Endothelial cell of umbilical vein (primary cell): ENCODE measurements around the gene APOC3. TPM values are rescaled to one million over a fixed set of nuclear protein-coding genes. Genes with fewer than 3 reads are reported as not detected.

Experiments
- BruUV-seq: library from RNA; stranded (reverse); fragments of 400-500 nt; replicated peaks from 2 replicates; lab custom pipeline; 2021; lab: Mats Ljungman, UMichigan
- CTCF ChIA-PET: fragments of 300-600, 350-600 bp; sonication (Branson Sonifier 250); formaldehyde crosslinking; loops from one replicate; lab custom pipeline; 2021; ENCODE audit warnings: antibody characterized with exemption, inconsistent platforms; lab: Charles Lee
- POLR2A ChIA-PET: fragments of 300-600, 350-600 bp; sonication (Branson Sonifier 250); formaldehyde crosslinking; loops from one replicate; lab custom pipeline; 2021; ENCODE audit warnings: antibody characterized with exemption, inconsistent platforms; lab: Charles Lee
- DNase-seq: peaks from one replicate; pipeline ENCODE4 v3.0.0-alpha.2; 2011; ENCODE audit warnings: low read depth, low spot score
- FAIRE-seq: peaks from 2 replicates; lab custom pipeline; 2011; peaks lifted over from hg19 to GRCh38; lab: Jason Lieb, UNC
- H2AFZ ChIP-seq: 2 replicates; pipeline ENCODE4 v1.6.0; 2012; ENCODE audit warnings: low read depth, low read length, control low read depth, inconsistent platforms
- H3K27ac ChIP-seq: 2 replicates; pipeline ENCODE4 v1.5.1; 2011; ENCODE audit warnings: low read depth, mild to moderate bottlenecking, control low read depth, low read length, moderate library complexity; ENCODE audit not compliant: insufficient read depth
- H3K27me3 ChIP-seq, 2 experiments: 2 replicates each; pipeline versions ENCODE4 v1.6.0 to v1.6.1; 2011; ENCODE audit warnings: low read length in 2 of 2, mixed read lengths in 1 of 2; ENCODE audit not compliant: control insufficient read depth in 2 of 2, insufficient read depth in 2 of 2
- H3K36me3 ChIP-seq, 2 experiments: 2 replicates in 1 of 2; 3 replicates in 1 of 2; pipeline ENCODE4 v1.5.1; 2011; ENCODE audit warnings: low read length in 2 of 2, mild to moderate bottlenecking in 1 of 2, moderate library complexity in 1 of 2; ENCODE audit not compliant: control insufficient read depth in 2 of 2, insufficient read depth in 2 of 2; ENCODE audit errors: extremely low read depth in 1 of 2
- H3K4me1 ChIP-seq: 3 replicates; pipeline ENCODE4 v1.5.1; 2011; ENCODE audit warnings: mild to moderate bottlenecking, low read length; ENCODE audit not compliant: control insufficient read depth, insufficient read depth; ENCODE audit errors: extremely low read depth
- H3K4me2 ChIP-seq: 2 replicates; pipeline ENCODE4 v1.6.1; 2011; ENCODE audit warnings: low read length, control low read depth, mixed read lengths; ENCODE audit not compliant: insufficient read depth
- H3K4me3 ChIP-seq, 3 experiments: fragments of 200-600 bp in 1 of 3; sonication (generic), shearing (Covaris generic) in 1 of 3; replicated peaks in 1 of 3; 2 replicates each; pipeline ENCODE4 v1.5.1; 2011 to 2016; ENCODE audit warnings: control low read depth in 3 of 3, low read length in 3 of 3, mild to moderate bottlenecking in 2 of 3, inconsistent platforms in 1 of 3, low read depth in 1 of 3, moderate library complexity in 1 of 3; ENCODE audit not compliant: insufficient read depth in 1 of 3
- H3K79me2 ChIP-seq: 2 replicates; pipeline ENCODE4 v1.6.0; 2012; ENCODE audit warnings: low read length, inconsistent platforms; ENCODE audit not compliant: control insufficient read depth, insufficient read depth
- H3K9ac ChIP-seq: replicated peaks from 2 replicates; pipeline ENCODE3; 2011; ENCODE audit warnings: low read length, control low read depth; ENCODE audit not compliant: insufficient read depth; ENCODE audit errors: extremely low read depth
- H3K9me1 ChIP-seq: replicated peaks from 3 replicates; pipeline ENCODE4 v1.6.0; 2011; ENCODE audit warnings: mild to moderate bottlenecking, low read length; ENCODE audit not compliant: control insufficient read depth, insufficient read depth; ENCODE audit errors: extremely low read depth
- H3K9me3 ChIP-seq: replicated peaks from 2 replicates; pipeline ENCODE4 v1.5.1; 2012; ENCODE audit warnings: low read length, inconsistent platforms; ENCODE audit not compliant: control insufficient read depth, insufficient read depth
- H4K20me1 ChIP-seq: replicated peaks from 2 replicates; pipeline ENCODE3; 2011; ENCODE audit warnings: mild to moderate bottlenecking, low read length; ENCODE audit not compliant: control insufficient read depth, insufficient read depth; ENCODE audit errors: extremely low read depth
- EZH2 ChIP-seq: IDR thresholded peaks from 2 replicates; pipeline ENCODE4 v1.6.1; 2012; ENCODE audit warnings: borderline replicate concordance, low read depth, mild to moderate bottlenecking, moderate library complexity, low read length, inconsistent platforms; ENCODE audit not compliant: severe bottlenecking
- FOS ChIP-seq: IDR thresholded peaks from 2 replicates; pipeline ENCODE4 v1.6.1; 2011; ENCODE audit warnings: mild to moderate bottlenecking, low read length, moderate library complexity, borderline replicate concordance; ENCODE audit not compliant: insufficient read depth
- GATA2 ChIP-seq: IDR thresholded peaks from 2 replicates; pipeline ENCODE4 v1.7.0; 2011; ENCODE audit warnings: low read depth, mild to moderate bottlenecking, moderate library complexity, mixed read lengths, low read length; ENCODE audit not compliant: insufficient read length, insufficient read depth
- JUN ChIP-seq: IDR thresholded peaks from 2 replicates; pipeline ENCODE4 v1.6.1; 2011; ENCODE audit warnings: borderline replicate concordance, low read depth; ENCODE audit not compliant: insufficient read length, insufficient read depth
- MYC ChIP-seq: IDR thresholded peaks from one replicate; pipeline ENCODE4 v1.6.1; 2011; ENCODE audit warnings: mild to moderate bottlenecking, low read depth, low read length
- POLR2A ChIP-seq: IDR thresholded peaks from 2 replicates; pipeline ENCODE4 v1.6.1; 2012; ENCODE audit warnings: low read depth, mild to moderate bottlenecking, control low read depth, low read length
- POLR2AphosphoS5 ChIP-seq: IDR thresholded peaks from 2 replicates; pipeline ENCODE4 v1.6.1; 2012; ENCODE audit warnings: low read depth, mild to moderate bottlenecking, control low read depth, low read length, moderate library complexity; ENCODE audit not compliant: insufficient read depth
- dilution Hi-C: fragments of 300-500 bp; cut with MboI; formaldehyde crosslinking; loops from one replicate; pipeline ENCODE4 v1.15.0; 2019; ENCODE audit warnings: low sequenced_read_pairs; ENCODE audit not compliant: extremely low pct_ligation_motif_present
- intact Hi-C: fragments of 100-400 bp; cut with micrococcal nuclease; formaldehyde crosslinking; loops from one replicate; pipeline ENCODE4 v1.10.0; 2022
- polyA plus RNA-seq, 4 experiments: library from polyadenylated mRNA; depleted of rRNA in 3 of 4; stranded (reverse) in 3 of 4; unstranded in 1 of 4; fragments of >200 nt; gene quantifications; 2 replicates each; pipeline versions ENCODE4 v1.2.1 to v1.2.3, GENCODE V29; 2011 to 2012; ENCODE audit warnings: missing spikeins in 1 of 4
- total RNA-seq: library from RNA; stranded (reverse); gene quantifications from 2 replicates; pipeline ENCODE4 v1.2.3, GENCODE V29; 2021
- TF ChIP-seq, protein P1 (sequence below), 2 donors: IDR thresholded peaks; 1 replicate in 1 of 2; 2 replicates in 1 of 2; pipeline ENCODE4 v1.5.1; 2011; ENCODE audit warnings: low read length in 2 of 2, mild to moderate bottlenecking in 2 of 2, moderate library complexity in 2 of 2, control low read depth in 1 of 2, inconsistent platforms in 1 of 2, low read depth in 1 of 2; ENCODE audit not compliant: insufficient read depth in 1 of 2; ENCODE audit errors: extremely low read depth in 1 of 2
- TF ChIP-seq, protein P2 (sequence below): IDR thresholded peaks from 2 replicates; pipeline ENCODE4 v1.6.1; 2011; ENCODE audit not compliant: insufficient read depth, insufficient read length

The APOC3 gene
- total and polyA plus RNA-seq, 2 donors (not counting 3 experiments of a cell fraction or from before 2014, with no cell fraction given) = not detected

- BruUV-seq = no TSS peak
- dilution Hi-C loops (no loop called here), intact Hi-C loops (no loop called here)
- H3K4me1 ChIP-seq = peaks cover 6% of the 10 kb centered on the region
- no peak overlapping the region for H3K4me3 ChIP-seq
- ChIA-PET POLR2A (no interaction called here), CTCF (interaction anchor here (0.8 to 1.1 kb wide), 2 partner anchors 41 to 273 kb away, joined by 4 to 5 read pairs; partner anchors contain the start of gene APOA5)
- FAIRE-seq (no peak), DNase-seq (no peak)
- H3K4me2 ChIP-seq = no peak overlapping the region
- no peaks in the 10 kb centered on the region for H3K36me3 ChIP-seq
- TF ChIP-seq JUN (no peak), POLR2A (no peak), MYC (no peak), EZH2 (no peak), POLR2AphosphoS5 (no peak), FOS (no peak), GATA2 (no peak)
- TF ChIP-seq, protein P1, sequence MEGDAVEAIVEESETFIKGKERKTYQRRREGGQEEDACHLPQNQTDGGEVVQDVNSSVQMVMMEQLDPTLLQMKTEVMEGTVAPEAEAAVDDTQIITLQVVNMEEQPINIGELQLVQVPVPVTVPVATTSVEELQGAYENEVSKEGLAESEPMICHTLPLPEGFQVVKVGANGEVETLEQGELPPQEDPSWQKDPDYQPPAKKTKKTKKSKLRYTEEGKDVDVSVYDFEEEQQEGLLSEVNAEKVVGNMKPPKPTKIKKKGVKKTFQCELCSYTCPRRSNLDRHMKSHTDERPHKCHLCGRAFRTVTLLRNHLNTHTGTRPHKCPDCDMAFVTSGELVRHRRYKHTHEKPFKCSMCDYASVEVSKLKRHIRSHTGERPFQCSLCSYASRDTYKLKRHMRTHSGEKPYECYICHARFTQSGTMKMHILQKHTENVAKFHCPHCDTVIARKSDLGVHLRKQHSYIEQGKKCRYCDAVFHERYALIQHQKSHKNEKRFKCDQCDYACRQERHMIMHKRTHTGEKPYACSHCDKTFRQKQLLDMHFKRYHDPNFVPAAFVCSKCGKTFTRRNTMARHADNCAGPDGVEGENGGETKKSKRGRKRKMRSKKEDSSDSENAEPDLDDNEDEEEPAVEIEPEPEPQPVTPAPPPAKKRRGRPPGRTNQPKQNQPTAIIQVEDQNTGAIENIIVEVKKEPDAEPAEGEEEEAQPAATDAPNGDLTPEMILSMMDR (IDR thresholded peaks at IDR 0.05; ENCODE audit: extremely low read depth in 1 of 2, insufficient read depth in 1 of 2, low read depth in 1 of 2, low read length in 2 of 2) = no peak
- TF ChIP-seq, protein P2, sequence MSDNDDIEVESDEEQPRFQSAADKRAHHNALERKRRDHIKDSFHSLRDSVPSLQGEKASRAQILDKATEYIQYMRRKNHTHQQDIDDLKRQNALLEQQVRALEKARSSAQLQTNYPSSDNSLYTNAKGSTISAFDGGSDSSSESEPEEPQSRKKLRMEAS = no peak
- H3K27ac ChIP-seq = no peak overlapping the region
- H4K20me1 ChIP-seq = no peaks in the 10 kb centered on the region
- H3K79me2 ChIP-seq = no peaks in the 10 kb centered on the region
- H3K9ac ChIP-seq = no peak overlapping the region
- H3K27me3 ChIP-seq = no peaks in the 10 kb centered on the region
- no peak overlapping the region for H2AFZ ChIP-seq
- no peaks in the 10 kb centered on the region for H3K9me1 ChIP-seq
- H3K9me3 ChIP-seq = no peaks in the 10 kb centered on the region
Observed at GRCh38 chr11:116832350-116833290, 2.9 kb downstream of the APOC3 start.
